H1 (cell line): Measurements from ENCODE around the gene HMGA1. TPM values are rescaled to one million over a fixed set of nuclear protein-coding genes. Genes with fewer than 3 reads are reported as not detected.
A peak's percentile ranks its signal among the peaks of the same experiment; 100 is the strongest.

Experiments used
- CTCF ChIA-PET: fragments of 300-600 bp; sonication (Branson Sonifier 250); formaldehyde crosslinking; loops from one replicate; lab custom pipeline; 2021; ENCODE audit not compliant: partially characterized antibody; lab: Charles Lee
- POLR2A ChIA-PET: fragments of 300-600 bp; sonication (Branson Sonifier 250); formaldehyde crosslinking; loops from one replicate; lab custom pipeline; 2021; ENCODE audit warnings: inconsistent platforms; ENCODE audit not compliant: partially characterized antibody; lab: Charles Lee
- DNase-seq, 2 experiments: peaks; one replicate each; pipeline versions ENCODE4 v3.0.0 to v3.0.0-alpha.2; 2010 to 2022; ENCODE audit warnings: low spot score in 2 of 2, low read depth in 1 of 2, mixed read lengths in 1 of 2
- FAIRE-seq: peaks from 2 replicates; lab custom pipeline; 2011; peaks lifted over from hg19 to GRCh38; lab: Jason Lieb, UNC
- H2AFZ ChIP-seq: 2 replicates; pipeline ENCODE4 v1.8.1; 2012; ENCODE audit warnings: low read length, inconsistent platforms
- H2AK5ac ChIP-seq: 2 replicates; pipeline ENCODE4 v1.6.1; 2013; ENCODE audit warnings: low read depth, low read length
- H2BK120ac ChIP-seq: replicated peaks from 2 replicates; pipeline ENCODE3; 2013; ENCODE audit warnings: low read depth, low read length, inconsistent platforms
- H2BK12ac ChIP-seq: 2 replicates; pipeline ENCODE4 v1.6.1; 2013; ENCODE audit warnings: low read depth, low read length
- H2BK15ac ChIP-seq: 2 replicates; pipeline ENCODE4 v1.6.1; 2013; ENCODE audit warnings: low read length
- H2BK20ac ChIP-seq: 2 replicates; pipeline ENCODE4 v1.6.1; 2013; ENCODE audit warnings: low read length
- H2BK5ac ChIP-seq: 2 replicates; pipeline ENCODE4 v1.6.1; 2013; ENCODE audit warnings: low read depth, low read length
- H3K14ac ChIP-seq: 2 replicates; pipeline ENCODE4 v1.6.1; 2013; ENCODE audit warnings: inconsistent platforms; ENCODE audit not compliant: insufficient read length
- H3K18ac ChIP-seq: 2 replicates; pipeline ENCODE4 v1.6.1; 2013; ENCODE audit warnings: low read length; ENCODE audit errors: extremely low read depth
- H3K23ac ChIP-seq: 2 replicates; pipeline ENCODE4 v1.6.1; 2013; ENCODE audit warnings: inconsistent platforms; ENCODE audit not compliant: insufficient read length
- H3K23me2 ChIP-seq: 2 replicates; pipeline ENCODE4 v1.6.1; 2013; ENCODE audit warnings: low read depth, low read length
- H3K27ac ChIP-seq: 2 replicates; pipeline ENCODE4 v1.6.1; 2011; ENCODE audit warnings: low read depth, low read length, inconsistent platforms
- H3K27me3 ChIP-seq, 4 experiments: replicated peaks in 1 of 4; 1 replicate in 1 of 4; 2 replicates in 3 of 4; pipeline versions ENCODE4 v1.6.1 to v1.8.1; 2011 to 2013; ENCODE audit warnings: low read length in 3 of 4, mild to moderate bottlenecking in 3 of 4, inconsistent platforms in 2 of 4, mixed read lengths in 2 of 4, moderate library complexity in 1 of 4; ENCODE audit not compliant: control insufficient read depth in 3 of 4, insufficient read depth in 3 of 4; ENCODE audit errors: extremely low read depth in 1 of 4
- H3K36me3 ChIP-seq, 4 experiments: 2 replicates each; pipeline versions ENCODE4 v1.6.1 to v1.8.1; 2011 to 2013; ENCODE audit warnings: mild to moderate bottlenecking in 4 of 4, low read length in 3 of 4, moderate library complexity in 2 of 4, control low read depth in 1 of 4, inconsistent platforms in 1 of 4; ENCODE audit not compliant: insufficient read depth in 4 of 4, control insufficient read depth in 2 of 4
- H3K4ac ChIP-seq: replicated peaks from 2 replicates; pipeline ENCODE3; 2013; ENCODE audit warnings: low read length, low read depth, mixed read lengths, inconsistent platforms; ENCODE audit not compliant: insufficient read length
- H3K4me1 ChIP-seq, 4 experiments: replicated peaks in 1 of 4; 1 replicate in 1 of 4; 2 replicates in 3 of 4; pipeline versions ENCODE4 v1.6.1 to v1.8.1; 2011 to 2013; ENCODE audit warnings: low read length in 3 of 4, inconsistent platforms in 2 of 4, mixed read lengths in 1 of 4; ENCODE audit not compliant: insufficient read depth in 4 of 4, control insufficient read depth in 3 of 4
- H3K4me2 ChIP-seq, 2 experiments: 2 replicates each; pipeline versions ENCODE4 v1.6.1 to v1.8.1; 2011 to 2013; ENCODE audit warnings: low read depth in 2 of 2, low read length in 2 of 2, control low read depth in 1 of 2, inconsistent platforms in 1 of 2, mild to moderate bottlenecking in 1 of 2; ENCODE audit not compliant: insufficient read depth in 1 of 2
- H3K4me3 ChIP-seq, 4 experiments: fragments of 200-600, 300-600 bp in 1 of 4; sonication (generic), shearing (Covaris generic), sonication (Bioruptor Twin) in 1 of 4; 2 replicates each; pipeline versions ENCODE4 v1.5.1 to v1.8.1; 2011 to 2016; ENCODE audit warnings: low read length in 4 of 4, low read depth in 3 of 4, control low read depth in 2 of 4, inconsistent platforms in 2 of 4, mild to moderate bottlenecking in 2 of 4, mixed read lengths in 1 of 4, moderate library complexity in 1 of 4; ENCODE audit not compliant: insufficient read depth in 2 of 4; ENCODE audit errors: extremely low read depth in 1 of 4
- H3K56ac ChIP-seq: replicated peaks from 2 replicates; pipeline ENCODE3; 2013; ENCODE audit warnings: low read depth, mild to moderate bottlenecking, mixed read lengths, low read length, inconsistent platforms; ENCODE audit not compliant: insufficient read length
- H3K79me1 ChIP-seq: 2 replicates; pipeline ENCODE4 v1.6.1; 2013; ENCODE audit warnings: low read depth, low read length, control low read depth
- H3K79me2 ChIP-seq, 2 experiments: 2 replicates each; pipeline versions ENCODE4 v1.6.1 to v1.8.1; 2012 to 2013; ENCODE audit warnings: low read length in 2 of 2, mild to moderate bottlenecking in 2 of 2, inconsistent platforms in 1 of 2; ENCODE audit not compliant: insufficient read depth in 2 of 2, control insufficient read depth in 1 of 2
- H3K9ac ChIP-seq, 4 experiments: replicated peaks in 1 of 4; 1 replicate in 1 of 4; 2 replicates in 3 of 4; pipeline versions ENCODE4 v1.6.1 to v1.8.1; 2011 to 2013; ENCODE audit warnings: low read depth in 3 of 4, low read length in 3 of 4, control low read depth in 2 of 4, mild to moderate bottlenecking in 2 of 4, moderate library complexity in 2 of 4, inconsistent platforms in 1 of 4; ENCODE audit errors: extremely low read depth in 1 of 4
- H3K9me3 ChIP-seq, 2 experiments: 2 replicates each; pipeline versions ENCODE4 v1.6.1 to v1.8.1; 2012 to 2013; ENCODE audit warnings: mild to moderate bottlenecking in 2 of 2, moderate library complexity in 2 of 2, control low read depth in 1 of 2, inconsistent platforms in 1 of 2, low read depth in 1 of 2, low read length in 1 of 2, mixed read lengths in 1 of 2; ENCODE audit not compliant: insufficient read depth in 2 of 2
- H4K20me1 ChIP-seq, 2 experiments: replicated peaks in 1 of 2; 2 replicates each; pipeline versions ENCODE3 to v1.8.1; 2011 to 2013; ENCODE audit warnings: inconsistent platforms in 2 of 2, low read length in 2 of 2, mild to moderate bottlenecking in 1 of 2; ENCODE audit not compliant: insufficient read depth in 2 of 2, control insufficient read depth in 1 of 2
- H4K5ac ChIP-seq: 2 replicates; pipeline ENCODE4 v1.6.1; 2013; ENCODE audit warnings: low read length, low read depth, mixed read lengths, inconsistent platforms; ENCODE audit not compliant: insufficient read length
- H4K8ac ChIP-seq: 2 replicates; pipeline ENCODE4 v1.8.0; 2013; ENCODE audit warnings: mild to moderate bottlenecking, moderate library complexity, low read length, inconsistent platforms; ENCODE audit not compliant: insufficient read depth; ENCODE audit errors: extremely low read depth
- H4K91ac ChIP-seq: replicated peaks from 2 replicates; pipeline ENCODE3; 2013; ENCODE audit warnings: low read length, mixed read lengths, inconsistent platforms; ENCODE audit not compliant: insufficient read length
- BACH1 ChIP-seq: IDR thresholded peaks from 2 replicates; pipeline ENCODE4 v1.6.1; 2012; ENCODE audit warnings: low read length, improper control_type of control experiment
- GTF2F1 ChIP-seq: IDR thresholded peaks from 2 replicates; pipeline ENCODE4 v1.6.1; 2012; ENCODE audit warnings: low read depth, low read length, improper control_type of control experiment, borderline replicate concordance
- POLR2AphosphoS5 ChIP-seq: IDR thresholded peaks from 2 replicates; pipeline ENCODE4 v1.6.1; 2011; ENCODE audit warnings: low read depth, low read length
- WGBS, 2 experiments: shearing (Covaris generic) in 1 of 2; methylation state at CpG; one replicate each; pipeline versions ENCODE4 v1.1.6 to v1.1.7; 2013 to 2015; ENCODE audit warnings: low lambda C conversion rate in 2 of 2, mixed read lengths in 2 of 2, inconsistent platforms in 1 of 2, low coverage in 1 of 2, missing lambda C conversion rate in 1 of 2; ENCODE audit not compliant: insufficient replicate concordance in 2 of 2, insufficient coverage in 1 of 2, insufficient read length in 1 of 2; ENCODE audit errors: extremely low coverage in 1 of 2, missing lambda C conversion rate in 1 of 2; 5-methylcytosine and 5-hydroxymethylcytosine counted together
- polyA plus RNA-seq, 7 experiments: library from polyadenylated mRNA; depleted of rRNA in 3 of 7; stranded (reverse) in 5 of 7; unstranded in 2 of 7; fragments of >200 nt in 5 of 7; fragments of 200-250 nt in 2 of 7; gene quantifications; 1 replicate in 5 of 7; 2 replicates in 1 of 7; 4 replicates in 1 of 7; pipeline versions ENCODE4 v1.2.1 to v1.2.3, GENCODE V29; 2011 to 2013; ENCODE audit warnings: missing spikeins in 2 of 7, mixed read lengths in 2 of 7
- total RNA-seq: library from RNA; stranded (reverse); fragmentation: NEBNext Ultra II Directional; extraction: Animal tissue kit (Norgen Biotek cat#: 25700); gene quantifications from 2 replicates; pipeline ENCODE4 v1.2.1, GENCODE V29; 2021

HMGA1 gene
- total and polyA plus RNA-seq, 2 of the 8 experiments (the other 6 are each of a cell fraction or from before 2014, with no cell fraction given): 1,557 to 2,636 TPM

- no peak overlapping the region for H4K8ac ChIP-seq
- H3K18ac ChIP-seq: no peak overlapping the region; the same call in 1 of the 2 replicates
- peaks cover 15 to 25% (median 19%) of the 10 kb centered on the region in 4 experiments for H3K36me3 ChIP-seq
- H3K79me2 ChIP-seq: no peaks in the 10 kb centered on the region
- H3K4ac ChIP-seq: no peak overlapping the region
- no peak overlapping the region for H4K5ac ChIP-seq
- no peaks in the 10 kb centered on the region for H3K9me3 ChIP-seq
- no peak overlapping the region for H2BK120ac ChIP-seq
- H3K27ac ChIP-seq: no peak overlapping the region
- H2BK20ac ChIP-seq: no peak overlapping the region
- no peak overlapping the region for H3K9ac ChIP-seq
- H4K20me1 ChIP-seq: peaks cover 28 to 32% of the 10 kb centered on the region in 2 experiments
- no peak overlapping the region for H2BK5ac ChIP-seq
- POLR2A ChIA-PET: interaction anchor here (0.5 to 11.0 kb wide), 27 partner anchors 11 to 289 kb away, joined by 3 to 212 read pairs (median 4); partner anchors contain the start of genes HMGA1, NUDT3 and RPS10
- no peak overlapping the region for H3K23ac ChIP-seq
- H2BK12ac ChIP-seq: no peak overlapping the region
- 82% methylated on average over 6 of the region's 6 CpGs; no CpG with 5 or more reads in 1 of the 2 experiments for WGBS, 2 experiments
- peaks cover 0 to 17% (median 12%) of the 10 kb centered on the region in 4 experiments; a peak in 6 of 7 replicates for H3K4me1 ChIP-seq
- H3K14ac ChIP-seq: no peak overlapping the region
- CTCF ChIA-PET: interaction anchor here (0.6 to 5.8 kb wide), 14 partner anchors 22 to 494 kb away, joined by 3 to 62 read pairs (median 3); partner anchors contain the start of gene PACSIN1
- peaks cover 3% of the 10 kb centered on the region; the same call in 1 of the 2 replicates for H3K79me1 ChIP-seq
- H3K4me2 ChIP-seq: peak overlapping the region; percentile 82 to 99; a peak in 3 of 4 replicates
- H3K56ac ChIP-seq: no peak overlapping the region
- DNase-seq (peak in 1 of 2 experiments; percentile 68), FAIRE-seq (no peak)
- H2BK15ac ChIP-seq: no peak overlapping the region; the same call in 1 of the 2 replicates
- no peak for TF ChIP-seq BACH1
- TF ChIP-seq GTF2F1: no peak
- TF ChIP-seq POLR2AphosphoS5: peak; percentile 19; the same call in 1 of the 2 replicates
- no peak overlapping the region for H2AFZ ChIP-seq
- H2AK5ac ChIP-seq: no peak overlapping the region
- no peak overlapping the region for H4K91ac ChIP-seq
- H3K27me3 ChIP-seq: no peaks in the 10 kb centered on the region; a peak in 2 of 7 replicates
- H3K4me3 ChIP-seq: peak overlapping the region in 3 of 4 experiments; percentile 72 to 83 (median 73); a peak in 5 of 8 replicates
- H3K23me2 ChIP-seq: peaks cover 7% of the 10 kb centered on the region
Measured at GRCh38 chr6:34247481-34248197, 11.0 kb downstream of the HMGA1 start.
